ENCODE measurements around the gene AMIGO3.

- TF ChIP-seq EZH2phosphoT487 (IDR thresholded peaks at IDR 0.05; ENCODE audit: borderline replicate concordance, low read depth) = no peak
- no peak for TF ChIP-seq POLR2AphosphoS5 (IDR thresholded peaks at IDR 0.05; ENCODE audit: low read depth, low read length)
- no peak for TF ChIP-seq CTCF (IDR thresholded peaks at IDR 0.05)
- no peak for TF ChIP-seq GABPA (IDR thresholded peaks at IDR 0.05; ENCODE audit: low read depth)
- no peak for TF ChIP-seq USF1 (IDR thresholded peaks at IDR 0.05; ENCODE audit: borderline replicate concordance, low read depth)
- TF ChIP-seq REST (IDR thresholded peaks at IDR 0.05; ENCODE audit: low read depth, low read length) = no peak
Observed at GRCh38 chr3:49756036-49756435, 36.6 kb upstream of the AMIGO3 start.
